HepG2 (cell line): ENCODE measurements around the gene VCL. TPM values are rescaled to one million over a fixed set of nuclear protein-coding genes. Genes with fewer than 3 reads are reported as not detected.
A peak's percentile ranks its signal among the peaks of the same experiment; 100 is the strongest.

Source experiments
- ASH2L ChIP-seq: fragments of 300-600, 200-600 bp; sonication (generic); IDR thresholded peaks from 2 replicates; pipeline ENCODE4 v1.7.0; 2017; ENCODE audit warnings: low read depth, mild to moderate bottlenecking, moderate library complexity, mixed read lengths, low read length; ENCODE audit not compliant: insufficient read length
- DNMT1 ChIP-seq: sonication (generic); formaldehyde crosslinking; IDR thresholded peaks from 2 replicates; pipeline ENCODE4 v1.5.1; 2020; ENCODE audit warnings: mild to moderate bottlenecking, missing genetic modification reagents
- DPF2 ChIP-seq: sonication (generic); formaldehyde crosslinking; IDR thresholded peaks from 2 replicates; pipeline ENCODE4 v1.4.0; 2020; ENCODE audit warnings: mild to moderate bottlenecking, low read depth, missing genetic modification reagents, borderline replicate concordance
- FOXA3 ChIP-seq: IDR thresholded peaks from 2 replicates; pipeline ENCODE4 v1.6.1; 2016; ENCODE audit warnings: missing genetic modification reagents, missing compliant biosample characterization
- GFI1 ChIP-seq: sonication (generic); formaldehyde crosslinking; IDR thresholded peaks from 2 replicates; pipeline ENCODE4 v1.5.0; 2020; ENCODE audit warnings: missing genetic modification reagents, mild to moderate bottlenecking, borderline replicate concordance
- HNRNPH1 ChIP-seq: fragments of 200-400 bp; formaldehyde crosslinking; optimal IDR thresholded peaks from 2 replicates; pipeline ENCODE3; 2017; ENCODE audit warnings: mild to moderate bottlenecking, low read depth, low read length
- HNRNPLL ChIP-seq: fragments of 200-400 bp; formaldehyde crosslinking; IDR thresholded peaks from 2 replicates; pipeline ENCODE4 v1.6.1; 2017; ENCODE audit warnings: mild to moderate bottlenecking, low read depth, low read length; ENCODE audit not compliant: poor library complexity, severe bottlenecking
- MAFG ChIP-seq: sonication (generic); formaldehyde crosslinking; IDR thresholded peaks from 2 replicates; pipeline ENCODE4 v1.5.1; 2020; ENCODE audit warnings: mild to moderate bottlenecking, missing genetic modification reagents
- MIER3 ChIP-seq: IDR thresholded peaks from 2 replicates; pipeline ENCODE4 v1.6.1; 2016; ENCODE audit warnings: missing compliant biosample characterization, borderline replicate concordance
- NAIF1 ChIP-seq: sonication (generic); formaldehyde crosslinking; IDR thresholded peaks from 2 replicates; pipeline ENCODE4 v1.5.0; 2020; ENCODE audit warnings: mild to moderate bottlenecking, missing genetic modification reagents, borderline replicate concordance
- NFIB ChIP-seq: sonication (generic); formaldehyde crosslinking; IDR thresholded peaks from 2 replicates; pipeline ENCODE4 v1.9.0; 2021; ENCODE audit warnings: missing genetic modification reagents, mild to moderate bottlenecking, borderline replicate concordance
- PCBP2 ChIP-seq: fragments of 200-400 bp; formaldehyde crosslinking; optimal IDR thresholded peaks from 2 replicates; pipeline ENCODE3; 2018; ENCODE audit warnings: low read length, low read depth; ENCODE audit not compliant: poor library complexity, severe bottlenecking
- RAD21 ChIP-seq: fragments of 450-650 bp; formaldehyde crosslinking; IDR thresholded peaks from 2 replicates; pipeline ENCODE4 v1.5.0; 2020; ENCODE audit warnings: mild to moderate bottlenecking
- REXO4 ChIP-seq: sonication (generic); formaldehyde crosslinking; IDR thresholded peaks from 2 replicates; pipeline ENCODE4 v1.8.0; 2022; ENCODE audit warnings: missing genetic modification reagents, mild to moderate bottlenecking, borderline replicate concordance
- SAP130 ChIP-seq: IDR thresholded peaks from 2 replicates; pipeline ENCODE4 v1.6.1; 2016; ENCODE audit warnings: low read depth
- SP1 ChIP-seq, 2 experiments: fragments of 450-650 bp in 1 of 2; sonication (generic) in 1 of 2; formaldehyde crosslinking in 1 of 2; IDR thresholded peaks; 2 replicates each; pipeline versions ENCODE4 v1.4.0 to v1.6.1; 2016 to 2020; ENCODE audit warnings: missing genetic modification reagents in 1 of 2
- TMF1 ChIP-seq: sonication (generic); formaldehyde crosslinking; IDR thresholded peaks from 2 replicates; pipeline ENCODE4 v1.8.1; 2022; ENCODE audit warnings: low read depth, missing genetic modification reagents
- XBP1 ChIP-seq: sonication (generic); formaldehyde crosslinking; IDR thresholded peaks from 2 replicates; pipeline ENCODE4 v1.5.0; 2020; ENCODE audit warnings: missing genetic modification reagents
- ZNF121 ChIP-seq: sonication (generic); formaldehyde crosslinking; IDR thresholded peaks from 2 replicates; pipeline ENCODE4 v1.5.0; 2020; ENCODE audit warnings: mild to moderate bottlenecking, missing genetic modification reagents
- ZNF264 ChIP-seq: sonication (generic); formaldehyde crosslinking; IDR thresholded peaks from 2 replicates; pipeline ENCODE4 v1.4.0; 2020; ENCODE audit warnings: missing genetic modification reagents
- ZNF335 ChIP-seq: sonication (generic); formaldehyde crosslinking; IDR thresholded peaks from 2 replicates; pipeline ENCODE4 v1.4.0; 2020; ENCODE audit warnings: missing genetic modification reagents
- ZNF570 ChIP-seq: sonication (generic); formaldehyde crosslinking; IDR thresholded peaks from 2 replicates; pipeline ENCODE4 v1.4.0; 2020; ENCODE audit warnings: mild to moderate bottlenecking, missing genetic modification reagents, borderline replicate concordance
- ZNF674 ChIP-seq: sonication (generic); formaldehyde crosslinking; IDR thresholded peaks from 2 replicates; pipeline ENCODE4 v1.5.0; 2020; ENCODE audit warnings: low read depth, mild to moderate bottlenecking, missing genetic modification reagents
- ZSCAN29 ChIP-seq: sonication (generic); formaldehyde crosslinking; conservative IDR thresholded peaks from 2 replicates; pipeline ENCODE4 v1.4.0; 2020; ENCODE audit warnings: mild to moderate bottlenecking, missing genetic modification reagents
- polyA plus RNA-seq, 8 experiments: library from polyadenylated mRNA; depleted of rRNA in 3 of 8; stranded (reverse) in 7 of 8; unstranded in 1 of 8; fragments of >200 nt; fragmentation: Illumina TruSeq in 4 of 8; extraction: Trizol in 4 of 8; gene quantifications; 2 replicates each; pipeline versions ENCODE4 v1.2.1 to v1.2.3, GENCODE V29; 2011 to 2016; ENCODE audit warnings: low read depth in 4 of 8, missing spikeins in 1 of 8, mixed read lengths in 1 of 8; ENCODE audit not compliant: insufficient read depth in 1 of 8
- total RNA-seq, 5 experiments: library from RNA; depleted of rRNA; stranded (reverse); fragments of >200 nt; fragmentation: Illumina TruSeq; extraction: Trizol; gene quantifications; 2 replicates each; pipeline ENCODE4 v1.2.3, GENCODE V29; 2016; ENCODE audit warnings: low read depth in 1 of 5
- TF ChIP-seq, protein P1 (sequence below): sonication (generic); formaldehyde crosslinking; IDR thresholded peaks from 2 replicates; pipeline ENCODE4 v1.4.0; 2020; ENCODE audit warnings: missing genetic modification reagents
- TF ChIP-seq, protein P2 (sequence below): IDR thresholded peaks from 2 replicates; pipeline ENCODE4 v1.6.1; 2016; ENCODE audit warnings: missing compliant biosample characterization, missing genetic modification reagents, borderline replicate concordance

VCL gene
- total and polyA plus RNA-seq, 2 of the 13 experiments (the other 11 are each of a cell fraction or from before 2014, with no cell fraction given) = 17.3 to 26.9 TPM

- TF ChIP-seq ASH2L = peak; percentile 40
- TF ChIP-seq SP1 (IDR thresholded peaks at IDR 0.05) = peak; percentile 18; the same call in 1 of the 2 replicates
- TF ChIP-seq SP1 (CRISPR knock-in tag; IDR thresholded peaks at IDR 0.05) = peak; percentile 67; the same call in 1 of the 2 replicates
- TF ChIP-seq, protein P1, sequence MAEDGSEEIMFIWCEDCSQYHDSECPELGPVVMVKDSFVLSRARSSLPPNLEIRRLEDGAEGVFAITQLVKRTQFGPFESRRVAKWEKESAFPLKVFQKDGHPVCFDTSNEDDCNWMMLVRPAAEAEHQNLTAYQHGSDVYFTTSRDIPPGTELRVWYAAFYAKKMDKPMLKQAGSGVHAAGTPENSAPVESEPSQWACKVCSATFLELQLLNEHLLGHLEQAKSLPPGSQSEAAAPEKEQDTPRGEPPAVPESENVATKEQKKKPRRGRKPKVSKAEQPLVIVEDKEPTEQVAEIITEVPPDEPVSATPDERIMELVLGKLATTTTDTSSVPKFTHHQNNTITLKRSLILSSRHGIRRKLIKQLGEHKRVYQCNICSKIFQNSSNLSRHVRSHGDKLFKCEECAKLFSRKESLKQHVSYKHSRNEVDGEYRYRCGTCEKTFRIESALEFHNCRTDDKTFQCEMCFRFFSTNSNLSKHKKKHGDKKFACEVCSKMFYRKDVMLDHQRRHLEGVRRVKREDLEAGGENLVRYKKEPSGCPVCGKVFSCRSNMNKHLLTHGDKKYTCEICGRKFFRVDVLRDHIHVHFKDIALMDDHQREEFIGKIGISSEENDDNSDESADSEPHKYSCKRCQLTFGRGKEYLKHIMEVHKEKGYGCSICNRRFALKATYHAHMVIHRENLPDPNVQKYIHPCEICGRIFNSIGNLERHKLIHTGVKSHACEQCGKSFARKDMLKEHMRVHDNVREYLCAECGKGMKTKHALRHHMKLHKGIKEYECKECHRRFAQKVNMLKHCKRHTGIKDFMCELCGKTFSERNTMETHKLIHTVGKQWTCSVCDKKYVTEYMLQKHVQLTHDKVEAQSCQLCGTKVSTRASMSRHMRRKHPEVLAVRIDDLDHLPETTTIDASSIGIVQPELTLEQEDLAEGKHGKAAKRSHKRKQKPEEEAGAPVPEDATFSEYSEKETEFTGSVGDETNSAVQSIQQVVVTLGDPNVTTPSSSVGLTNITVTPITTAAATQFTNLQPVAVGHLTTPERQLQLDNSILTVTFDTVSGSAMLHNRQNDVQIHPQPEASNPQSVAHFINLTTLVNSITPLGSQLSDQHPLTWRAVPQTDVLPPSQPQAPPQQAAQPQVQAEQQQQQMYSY = no peak
- peak; percentile 82 for TF ChIP-seq SAP130
- 0 out of 2 replicates have a peak, but pooled peaks have one; percentile 25 for TF ChIP-seq DPF2 (CRISPR knock-in tag)
- TF ChIP-seq ZNF570 (CRISPR knock-in tag) = no peak
- no peak for TF ChIP-seq ZNF674 (CRISPR knock-in tag)
- no peak; the same call in 1 of the 2 replicates for TF ChIP-seq NAIF1 (CRISPR knock-in tag)
- no peak for TF ChIP-seq REXO4 (CRISPR knock-in tag)
- peak; percentile 59 for TF ChIP-seq HNRNPLL
- peak; percentile 99 for TF ChIP-seq ZNF335 (CRISPR knock-in tag)
- TF ChIP-seq, protein P2, sequence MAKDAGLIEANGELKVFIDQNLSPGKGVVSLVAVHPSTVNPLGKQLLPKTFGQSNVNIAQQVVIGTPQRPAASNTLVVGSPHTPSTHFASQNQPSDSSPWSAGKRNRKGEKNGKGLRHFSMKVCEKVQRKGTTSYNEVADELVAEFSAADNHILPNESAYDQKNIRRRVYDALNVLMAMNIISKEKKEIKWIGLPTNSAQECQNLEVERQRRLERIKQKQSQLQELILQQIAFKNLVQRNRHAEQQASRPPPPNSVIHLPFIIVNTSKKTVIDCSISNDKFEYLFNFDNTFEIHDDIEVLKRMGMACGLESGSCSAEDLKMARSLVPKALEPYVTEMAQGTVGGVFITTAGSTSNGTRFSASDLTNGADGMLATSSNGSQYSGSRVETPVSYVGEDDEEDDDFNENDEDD = peak; percentile 11; the same call in 1 of the 2 replicates
- TF ChIP-seq PCBP2 = no peak
- TF ChIP-seq MIER3 = 0 out of 2 replicates have a peak, but pooled peaks have one; percentile 38
- peak; percentile 58 for TF ChIP-seq RAD21
- TF ChIP-seq XBP1 (CRISPR knock-in tag) = no peak
- no peak for TF ChIP-seq ZNF121
- no peak; the same call in 1 of the 2 replicates for TF ChIP-seq TMF1
- TF ChIP-seq DNMT1 (CRISPR knock-in tag) = no peak
- TF ChIP-seq MAFG = no peak
- TF ChIP-seq HNRNPH1 = no peak
- peak; percentile 91 for TF ChIP-seq ZSCAN29 (CRISPR knock-in tag)
- 0 out of 2 replicates have a peak, but pooled peaks have one; percentile 32 for TF ChIP-seq GFI1
- TF ChIP-seq FOXA3 (CRISPR knock-in tag) = no peak; the same call in 1 of the 2 replicates
- TF ChIP-seq ZNF264 (CRISPR knock-in tag) = peak; percentile 63; the same call in 1 of the 2 replicates
- no peak for TF ChIP-seq NFIB (CRISPR knock-in tag)
These were observed 153.3 kb downstream of the VCL start, which contains the start of gene ADK (continued) for GRCh38 chr10:74150990-74151878.
